Hematopoietic multipotent progenitor cell treated with erythropoietin and hydrocortisone succinate and interleukin-3 and kit ligand, for 8 days (in vitro differentiated cells): ENCODE data around the gene AVPR1B.

Source experiments
- DNase-seq: peaks from one replicate; pipeline ENCODE4 v3.0.0-alpha.2; 2015

Gene AVPR1B

DNA sequence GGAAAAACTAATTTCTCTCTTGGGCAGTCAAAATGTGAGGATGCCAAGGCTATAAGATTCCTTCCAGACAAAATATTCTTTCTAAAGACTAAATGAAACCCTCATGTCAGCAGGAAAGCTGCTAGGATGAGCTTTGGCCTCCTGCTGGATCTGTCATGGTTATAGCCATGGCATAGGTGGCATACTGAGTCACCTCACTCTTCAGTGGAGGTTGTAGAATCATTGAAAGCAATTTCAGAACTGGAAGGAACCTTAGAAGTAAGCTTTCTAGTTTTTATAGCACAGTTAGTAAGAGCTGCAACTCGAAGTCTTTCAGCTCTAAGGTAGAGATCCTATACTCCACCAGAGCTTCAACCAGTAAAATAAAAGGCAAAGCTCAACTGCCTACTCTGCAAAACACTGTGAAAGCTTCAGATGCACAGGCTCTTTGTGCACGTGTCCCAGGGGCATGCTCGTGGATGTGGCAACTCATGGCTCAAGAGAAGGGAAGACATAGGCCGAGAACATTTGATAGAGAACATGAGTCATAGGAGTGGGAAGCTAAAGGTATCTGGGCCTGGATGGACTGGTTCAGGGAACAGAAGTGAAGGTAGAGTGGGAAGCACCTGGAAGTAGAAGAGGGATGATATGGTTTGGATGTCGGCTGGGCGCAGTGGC, 5.8 kb downstream of the AVPR1B start:
- DNase-seq = no peak

DNA sequence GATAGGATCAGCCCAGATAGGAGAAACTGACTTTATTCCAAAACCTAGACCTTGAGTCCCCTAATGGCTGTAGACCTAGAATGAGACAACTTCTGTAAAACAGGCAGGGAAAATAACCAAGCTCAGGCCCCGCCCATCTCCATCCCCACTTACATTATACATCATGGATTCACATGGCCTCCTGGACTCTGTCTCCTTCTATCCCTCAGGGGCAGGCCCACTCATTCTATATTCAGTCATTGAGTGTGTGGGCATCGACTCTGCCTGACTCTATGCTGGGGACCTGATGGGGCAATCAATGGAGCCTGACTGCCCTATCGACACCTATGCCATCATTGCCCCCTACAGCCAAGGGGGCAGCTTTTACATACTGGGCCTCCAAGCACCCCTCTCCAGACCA, 6.4 kb downstream of the AVPR1B start:
- no peak for DNase-seq

- DNase-seq = no peak
Measured at GRCh38 chr1:206110161-206110560, 7.0 kb downstream of the AVPR1B start.

GRCh38 chr1:206109718-206110117, 7.5 kb downstream of the AVPR1B start:
- DNase-seq = no peak

GRCh38 chr1:206108635-206109034, 8.6 kb downstream of the AVPR1B start:
- no peak for DNase-seq

- DNase-seq = no peak
Measured at GRCh38 chr1:206107168-206107544, 10.0 kb downstream of the AVPR1B start.

DNA sequence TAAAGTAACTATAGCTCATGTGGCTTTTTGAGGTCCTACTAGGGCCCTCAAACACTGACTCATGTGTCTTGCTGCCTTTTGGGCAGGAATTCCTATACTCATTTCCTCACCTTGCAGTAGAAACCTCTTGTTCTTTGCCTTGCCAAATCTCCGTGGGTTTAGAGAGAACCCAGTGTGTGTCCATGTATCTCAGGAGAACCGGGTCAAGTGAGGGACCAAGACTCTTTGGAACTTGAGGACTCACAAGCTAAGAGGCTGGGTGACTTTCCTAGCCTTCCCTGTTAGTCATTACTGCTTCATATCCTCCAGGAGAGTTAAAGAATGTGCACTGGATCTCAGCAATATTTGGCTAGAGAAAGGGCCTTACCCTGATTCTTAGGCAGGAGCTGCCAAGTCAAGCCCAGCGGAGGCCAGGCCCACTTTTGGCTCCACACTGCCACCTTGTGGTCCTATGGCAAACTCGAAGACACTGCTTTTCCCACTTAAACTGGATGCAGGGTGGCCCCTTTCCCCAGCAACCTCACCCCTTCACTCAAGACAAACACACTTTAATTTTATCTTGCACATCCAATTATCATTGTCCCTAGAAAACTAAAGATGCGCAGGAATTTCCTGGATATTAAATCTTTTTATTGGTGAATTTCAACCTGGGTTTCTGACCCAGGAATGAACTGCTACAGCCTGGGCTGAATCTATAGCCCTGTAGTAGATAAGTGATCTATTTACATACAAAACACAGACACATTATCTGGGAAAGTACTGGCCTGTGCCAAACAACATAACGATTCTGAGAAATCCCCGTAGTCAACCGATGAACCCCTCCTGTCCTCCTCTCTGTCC, 10.6 kb downstream of the AVPR1B start:
- peak; percentile 85 for DNase-seq

DNA sequence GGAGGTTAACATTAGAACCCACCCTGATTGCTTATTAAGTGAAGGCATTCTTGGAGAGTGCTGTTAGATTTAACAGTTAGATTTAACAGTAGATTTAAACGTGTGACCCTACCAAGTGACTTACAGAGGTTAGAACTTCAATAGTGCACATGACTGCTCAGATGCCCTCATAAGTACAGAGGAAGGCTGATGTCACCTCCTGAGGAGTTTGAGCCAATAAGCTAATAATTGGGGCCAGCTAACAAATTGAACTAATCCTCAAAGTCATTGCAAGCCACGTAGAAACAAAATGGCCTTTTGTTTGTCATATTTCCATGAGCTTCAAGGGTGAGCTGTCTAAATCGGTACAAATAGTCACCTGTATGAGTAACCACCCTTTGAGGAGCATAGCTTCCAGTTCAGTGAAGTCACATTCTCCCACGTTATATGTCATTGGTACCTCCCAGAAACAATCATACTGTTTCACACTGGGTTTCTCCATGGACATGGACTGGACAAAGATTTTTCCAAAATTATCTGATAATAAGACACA, 11.7 kb downstream of the AVPR1B start:
- DNase-seq = no peak

GRCh38 chr1:206103979-206104378, 13.2 kb downstream of the AVPR1B start:
- DNase-seq = no peak

- DNase-seq = no peak
Measured at GRCh38 chr1:206102292-206102936, 14.8 kb downstream of the AVPR1B start.

GRCh38 chr1:206101351-206102045, 15.7 kb downstream of the AVPR1B start:
- no peak for DNase-seq

GRCh38 chr1:206100226-206100815, 16.9 kb downstream of the AVPR1B start:
- DNase-seq = peak; percentile 58

GRCh38 chr1:206098242-206098919, 18.8 kb downstream of the AVPR1B start:
- DNase-seq = no peak

DNA sequence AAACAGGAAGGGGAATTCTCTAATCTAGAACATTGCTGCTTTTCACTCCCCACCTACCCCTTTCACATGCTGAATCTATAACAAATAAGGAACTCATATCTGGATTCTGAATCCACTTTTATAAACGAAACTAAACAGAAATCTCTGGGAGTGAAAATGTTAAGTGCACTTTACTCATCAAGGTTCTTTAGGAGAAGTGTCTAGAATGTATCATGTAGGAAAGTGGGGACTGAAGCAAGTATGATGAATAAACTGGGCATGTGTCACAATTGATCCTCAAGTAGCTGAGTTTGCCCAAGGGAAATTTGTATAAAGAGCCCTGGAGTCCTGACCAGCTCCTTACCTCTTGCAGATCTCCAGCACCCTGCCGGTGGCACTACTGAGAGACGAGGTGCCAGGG, 19.8 kb downstream of the AVPR1B start:
- no peak for DNase-seq

DNA sequence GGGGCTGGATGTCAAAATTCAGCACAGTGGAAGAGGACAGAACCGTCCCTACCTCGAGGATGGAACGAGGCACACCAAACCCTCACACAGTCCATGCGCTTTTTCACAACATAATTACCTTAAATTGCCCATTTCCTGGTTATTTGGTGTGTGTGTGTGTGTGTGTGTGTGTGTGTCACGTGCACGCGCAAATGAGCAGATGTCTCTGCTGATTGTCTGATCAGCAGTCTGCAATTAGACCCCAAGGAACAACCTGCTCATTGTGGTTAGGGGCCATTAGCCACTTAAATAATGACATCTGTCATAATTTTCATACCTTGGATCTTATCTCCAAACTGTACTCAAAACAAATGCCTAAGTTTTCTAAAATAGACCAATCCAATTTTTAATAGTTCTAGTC, 23.2 kb downstream of the AVPR1B start:
- DNase-seq = peak; percentile 82

- DNase-seq = no peak
Measured at GRCh38 chr1:206089341-206089740, 27.8 kb downstream of the AVPR1B start.

DNA sequence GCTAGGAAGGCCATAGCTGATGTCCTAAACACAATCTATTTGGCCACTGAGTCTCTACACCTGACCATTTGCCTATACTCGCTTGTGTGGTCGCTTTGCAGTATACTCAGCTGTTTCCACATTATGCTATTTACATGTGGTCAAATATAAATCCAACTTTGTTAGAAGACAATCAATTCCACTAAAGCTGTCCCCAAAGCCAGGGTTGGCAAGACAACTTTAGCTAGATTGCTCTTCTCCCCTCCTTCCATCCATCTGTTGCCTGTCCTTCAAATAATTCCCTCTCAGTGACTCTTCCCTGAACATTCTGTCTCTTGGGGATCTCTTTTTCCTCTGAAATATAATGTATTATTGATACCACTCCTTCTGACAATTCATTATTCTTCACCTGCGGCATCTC, 30.1 kb downstream of the AVPR1B start:
- DNase-seq = no peak

- no peak for DNase-seq
Measured at GRCh38 chr1:206083750-206084149, 33.4 kb downstream of the AVPR1B start.

DNA sequence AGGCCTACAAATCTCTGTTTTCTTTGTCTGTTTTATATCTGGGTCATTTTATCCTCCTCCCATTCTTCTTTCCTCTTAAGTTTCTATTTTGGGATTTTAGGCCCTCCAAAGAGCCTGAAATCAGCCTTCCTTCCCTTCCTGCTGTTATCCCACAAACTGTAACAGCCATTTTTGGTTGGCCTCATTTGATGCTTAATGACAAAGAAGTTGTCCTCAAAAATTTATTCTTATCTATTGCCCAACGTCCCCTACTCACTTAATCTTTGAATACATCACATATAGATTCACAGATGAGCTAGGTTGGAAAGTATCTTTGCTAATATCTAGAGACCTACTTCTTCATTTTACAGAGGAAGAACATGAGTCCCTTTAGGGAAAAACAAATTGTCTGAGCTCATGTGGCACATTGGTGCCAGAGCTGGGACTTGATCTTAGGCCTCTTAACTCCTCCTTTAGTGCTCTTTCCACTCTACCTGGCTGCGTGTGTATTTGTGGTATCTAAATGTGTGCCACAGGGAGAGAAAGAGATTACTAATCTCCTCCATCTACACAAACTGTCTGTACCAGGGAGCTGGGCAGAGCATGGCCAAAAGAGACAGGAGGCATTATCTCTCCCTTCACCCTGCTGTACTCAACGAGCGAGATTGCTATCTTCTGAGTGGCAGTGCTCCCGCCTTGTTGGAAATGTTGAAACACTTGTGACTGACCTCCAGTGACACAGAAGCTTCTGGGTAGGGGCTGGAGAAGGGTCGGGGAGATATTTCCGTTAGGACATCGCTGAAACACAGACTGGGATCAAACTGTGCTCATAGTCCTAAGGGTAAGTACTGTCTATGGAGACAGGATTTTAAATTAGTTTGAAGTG, 34.1 kb downstream of the AVPR1B start:
- peak; percentile 77 for DNase-seq

- DNase-seq = no peak
Measured at GRCh38 chr1:206081856-206082255, 35.3 kb downstream of the AVPR1B start.
